GM23248 (cell line): ENCODE data around the gene HDAC9.

ENCODE experiments used
- EZH2 ChIP-seq: fragments of 200-600 bp; sonication (generic); IDR thresholded peaks from 2 replicates; pipeline ENCODE4 v1.6.1; 2018; ENCODE audit warnings: antibody characterized with exemption, mild to moderate bottlenecking; ENCODE audit not compliant: insufficient read depth, poor library complexity, severe bottlenecking
- EZH2phosphoT487 ChIP-seq: fragments of 200-600 bp; sonication (generic); IDR thresholded peaks from 2 replicates; pipeline ENCODE4 v1.6.1; 2018; ENCODE audit warnings: antibody characterized with exemption, moderate library complexity, mild to moderate bottlenecking, low read depth; ENCODE audit not compliant: insufficient read depth

DNA sequence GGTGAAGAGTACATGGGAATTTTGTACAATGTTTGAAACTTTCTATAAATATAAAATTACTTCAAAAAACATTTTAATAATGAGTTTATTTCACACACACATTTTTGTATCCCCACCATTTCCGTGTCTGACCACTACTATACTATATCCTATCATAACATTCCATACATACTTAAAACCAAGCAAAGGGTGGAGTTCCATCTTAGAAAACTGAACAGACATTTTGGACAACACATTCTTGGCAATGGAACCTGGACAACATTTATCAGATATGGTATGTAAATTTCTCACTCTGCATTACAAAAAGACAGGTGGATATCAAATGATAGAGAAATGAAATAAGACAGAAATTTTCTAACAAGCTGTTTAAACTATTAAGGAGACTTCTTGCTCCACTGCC is 453.0 kb downstream of the HDAC9 start:
- TF ChIP-seq EZH2 (no peak), EZH2phosphoT487 (no peak)
